Neural cell (in vitro differentiated cells): ENCODE results near the gene RUBCN. TPM values are rescaled to one million over a fixed set of nuclear protein-coding genes. Genes with fewer than 3 reads are reported as not detected.
"Not testable (repeated sequence)": the region's sequence is repeated elsewhere in the genome, so short reads cannot be mapped to it uniquely, and the experiment has no call there.

Experiments used
- H2AFZ ChIP-seq: fragments of 200-600, 300-800 bp; sonication (generic), shearing (Covaris generic); 2 replicates; pipeline ENCODE4 v1.6.0; 2014; ENCODE audit warnings: low read depth, mild to moderate bottlenecking, antibody characterized with exemption, low read length, moderate library complexity
- H3F3A ChIP-seq: fragments of 200-600 bp; shearing (Covaris generic); 2 replicates; pipeline ENCODE4 v1.6.1; 2016; ENCODE audit warnings: mild to moderate bottlenecking, moderate library complexity, mixed read lengths, antibody characterized with exemption, low read length; ENCODE audit not compliant: insufficient read depth, poor library complexity, severe bottlenecking
- H3K27ac ChIP-seq: fragments of 200-600, 300-800 bp; sonication (generic), shearing (Covaris generic); 2 replicates; pipeline ENCODE4 v1.5.1; 2014; ENCODE audit warnings: mild to moderate bottlenecking, low read length, moderate library complexity
- H3K27me3 ChIP-seq: fragments of 300-800, 200-600 bp; sonication (generic), shearing (Covaris generic); 2 replicates; pipeline ENCODE4 v1.6.0; 2014; ENCODE audit warnings: mild to moderate bottlenecking, low read depth, low read length, moderate library complexity; ENCODE audit not compliant: insufficient read depth
- H3K36me3 ChIP-seq: fragments of 300-800, 200-600 bp; sonication (generic), shearing (Covaris generic); 2 replicates; pipeline ENCODE4 v1.5.1; 2014; ENCODE audit warnings: mild to moderate bottlenecking, antibody characterized with exemption, low read length, moderate library complexity; ENCODE audit not compliant: insufficient read depth
- H3K4me2 ChIP-seq: fragments of 300-800, 200-600 bp; sonication (generic), shearing (Covaris generic); 2 replicates; pipeline ENCODE4 v1.6.0; 2014; ENCODE audit warnings: mild to moderate bottlenecking, low read length
- H3K4me3 ChIP-seq: fragments of 300-800, 200-600 bp; sonication (generic), shearing (Covaris generic); 2 replicates; pipeline ENCODE4 v1.5.1; 2014; ENCODE audit warnings: mild to moderate bottlenecking, low read length, moderate library complexity
- H3K79me2 ChIP-seq: fragments of 200-600 bp; shearing (Covaris generic); replicated peaks from 2 replicates; pipeline ENCODE4 v1.6.0; 2014; ENCODE audit warnings: mild to moderate bottlenecking, low read length, moderate library complexity; ENCODE audit not compliant: insufficient read depth
- H3K9ac ChIP-seq: fragments of 300-800, 200-600 bp; sonication (generic), shearing (Covaris generic); 2 replicates; pipeline ENCODE4 v1.6.1; 2016; ENCODE audit warnings: mild to moderate bottlenecking, low read length, mixed read lengths
- H3K9me2 ChIP-seq: fragments of 200-600 bp; shearing (Covaris generic); 2 replicates; pipeline ENCODE4 v1.6.1; 2016; ENCODE audit warnings: mild to moderate bottlenecking, low read length, mixed read lengths; ENCODE audit not compliant: insufficient read depth
- H3K9me3 ChIP-seq: fragments of 200-600, 300-800 bp; sonication (generic), shearing (Covaris generic); 2 replicates; pipeline ENCODE4 v1.6.1; 2016; ENCODE audit warnings: mild to moderate bottlenecking, mixed run types, low read length, moderate library complexity, mixed read lengths
- H4K20me1 ChIP-seq: fragments of 200-600 bp; shearing (Covaris generic); 2 replicates; pipeline ENCODE4 v1.6.1; 2016; ENCODE audit warnings: mild to moderate bottlenecking, mixed run types; ENCODE audit not compliant: insufficient read depth
- EP300 ChIP-seq: fragments of 450-650 bp; conservative IDR thresholded peaks from 2 replicates; pipeline ENCODE4 v1.6.1; 2014; ENCODE audit warnings: antibody characterized with exemption, mild to moderate bottlenecking, moderate library complexity; ENCODE audit not compliant: poor library complexity, severe bottlenecking
- EZH2 ChIP-seq: fragments of 200-600, 300-800 bp; shearing (Covaris generic), sonication (generic); IDR thresholded peaks from 2 replicates; pipeline ENCODE4 v1.6.1; 2014; ENCODE audit warnings: antibody characterized with exemption, low read length, borderline replicate concordance, mild to moderate bottlenecking; ENCODE audit not compliant: insufficient read depth, poor library complexity, severe bottlenecking
- MXI1 ChIP-seq: fragments of 450-650 bp; conservative IDR thresholded peaks from 2 replicates; pipeline ENCODE4 v1.6.1; 2014; ENCODE audit warnings: antibody characterized with exemption, mild to moderate bottlenecking; ENCODE audit not compliant: poor library complexity, severe bottlenecking
- POLR2AphosphoS5 ChIP-seq: IDR thresholded peaks from 2 replicates; pipeline ENCODE4 v1.6.1; 2012
- RAD21 ChIP-seq: fragments of 450-650 bp; conservative IDR thresholded peaks from 2 replicates; pipeline ENCODE4 v1.6.1; 2014; ENCODE audit warnings: antibody characterized with exemption, mild to moderate bottlenecking, moderate library complexity
- SMC3 ChIP-seq: fragments of 450-650 bp; conservative IDR thresholded peaks from 2 replicates; pipeline ENCODE4 v1.6.1; 2014; ENCODE audit warnings: antibody characterized with exemption, mild to moderate bottlenecking, moderate library complexity; ENCODE audit not compliant: poor library complexity
- TAF1 ChIP-seq: IDR thresholded peaks from 2 replicates; pipeline ENCODE4 v1.6.1; 2012; ENCODE audit warnings: low read depth
- polyA plus RNA-seq: library from polyadenylated mRNA; depleted of rRNA; stranded (reverse); fragments of >200 nt; gene quantifications from 2 replicates; pipeline ENCODE4 v1.2.3, GENCODE V29; 2014
- TF ChIP-seq, protein P1 (sequence below): fragments of 450-650 bp; IDR thresholded peaks from 2 replicates; pipeline ENCODE4 v1.5.1; 2014; ENCODE audit warnings: antibody characterized with exemption, mild to moderate bottlenecking, moderate library complexity; ENCODE audit not compliant: poor library complexity, severe bottlenecking
- TF ChIP-seq, protein P2 (sequence below): IDR thresholded peaks from 2 replicates; pipeline ENCODE4 v1.6.1; 2012; ENCODE audit warnings: borderline replicate concordance

Gene RUBCN
- polyA plus RNA-seq, 1 donor from 2014 or later = 16.1 TPM

DNA sequence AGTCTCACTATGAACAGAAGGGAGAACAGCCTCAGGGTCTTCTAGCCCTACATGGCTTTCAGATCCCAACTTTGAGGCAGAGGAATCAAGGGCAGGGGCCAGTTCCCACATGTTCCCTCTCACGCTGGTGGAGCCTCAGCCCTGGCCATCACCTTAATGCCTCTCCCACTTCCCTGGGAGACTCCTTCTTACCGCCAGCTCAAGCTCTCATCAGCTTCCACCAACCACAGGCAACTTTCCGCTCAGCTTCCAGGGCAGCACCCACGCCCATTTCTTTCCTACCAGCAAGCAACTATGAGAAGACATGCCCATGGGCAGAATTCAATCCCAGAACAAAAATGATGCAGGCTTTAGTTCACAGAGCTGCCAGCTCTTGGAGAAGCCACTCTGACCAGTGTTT is 63.5 kb downstream of the RUBCN start:
- Histone ChIP-seq H3K79me2 (no peaks in the 10 kb centered on the region), H3K27ac (no peak overlapping the region), H3K27me3 (no peaks in the 10 kb centered on the region), H3F3A (no peaks in the 10 kb centered on the region), H3K9me2 (no peaks in the 10 kb centered on the region), H4K20me1 (no peaks in the 10 kb centered on the region), H3K9ac (no peak overlapping the region), H2AFZ (no peak overlapping the region), H3K9me3 (no peaks in the 10 kb centered on the region), H3K4me2 (no peak overlapping the region), H3K36me3 (no peaks in the 10 kb centered on the region), H3K4me3 (no peak overlapping the region)
- TF ChIP-seq EZH2 (no peak), EP300 (no peak), MXI1 (no peak), RAD21 (no peak), TAF1 (no peak), POLR2AphosphoS5 (no peak), SMC3 (no peak)
- TF ChIP-seq, protein P1, sequence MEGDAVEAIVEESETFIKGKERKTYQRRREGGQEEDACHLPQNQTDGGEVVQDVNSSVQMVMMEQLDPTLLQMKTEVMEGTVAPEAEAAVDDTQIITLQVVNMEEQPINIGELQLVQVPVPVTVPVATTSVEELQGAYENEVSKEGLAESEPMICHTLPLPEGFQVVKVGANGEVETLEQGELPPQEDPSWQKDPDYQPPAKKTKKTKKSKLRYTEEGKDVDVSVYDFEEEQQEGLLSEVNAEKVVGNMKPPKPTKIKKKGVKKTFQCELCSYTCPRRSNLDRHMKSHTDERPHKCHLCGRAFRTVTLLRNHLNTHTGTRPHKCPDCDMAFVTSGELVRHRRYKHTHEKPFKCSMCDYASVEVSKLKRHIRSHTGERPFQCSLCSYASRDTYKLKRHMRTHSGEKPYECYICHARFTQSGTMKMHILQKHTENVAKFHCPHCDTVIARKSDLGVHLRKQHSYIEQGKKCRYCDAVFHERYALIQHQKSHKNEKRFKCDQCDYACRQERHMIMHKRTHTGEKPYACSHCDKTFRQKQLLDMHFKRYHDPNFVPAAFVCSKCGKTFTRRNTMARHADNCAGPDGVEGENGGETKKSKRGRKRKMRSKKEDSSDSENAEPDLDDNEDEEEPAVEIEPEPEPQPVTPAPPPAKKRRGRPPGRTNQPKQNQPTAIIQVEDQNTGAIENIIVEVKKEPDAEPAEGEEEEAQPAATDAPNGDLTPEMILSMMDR = no peak
- TF ChIP-seq, protein P2, sequence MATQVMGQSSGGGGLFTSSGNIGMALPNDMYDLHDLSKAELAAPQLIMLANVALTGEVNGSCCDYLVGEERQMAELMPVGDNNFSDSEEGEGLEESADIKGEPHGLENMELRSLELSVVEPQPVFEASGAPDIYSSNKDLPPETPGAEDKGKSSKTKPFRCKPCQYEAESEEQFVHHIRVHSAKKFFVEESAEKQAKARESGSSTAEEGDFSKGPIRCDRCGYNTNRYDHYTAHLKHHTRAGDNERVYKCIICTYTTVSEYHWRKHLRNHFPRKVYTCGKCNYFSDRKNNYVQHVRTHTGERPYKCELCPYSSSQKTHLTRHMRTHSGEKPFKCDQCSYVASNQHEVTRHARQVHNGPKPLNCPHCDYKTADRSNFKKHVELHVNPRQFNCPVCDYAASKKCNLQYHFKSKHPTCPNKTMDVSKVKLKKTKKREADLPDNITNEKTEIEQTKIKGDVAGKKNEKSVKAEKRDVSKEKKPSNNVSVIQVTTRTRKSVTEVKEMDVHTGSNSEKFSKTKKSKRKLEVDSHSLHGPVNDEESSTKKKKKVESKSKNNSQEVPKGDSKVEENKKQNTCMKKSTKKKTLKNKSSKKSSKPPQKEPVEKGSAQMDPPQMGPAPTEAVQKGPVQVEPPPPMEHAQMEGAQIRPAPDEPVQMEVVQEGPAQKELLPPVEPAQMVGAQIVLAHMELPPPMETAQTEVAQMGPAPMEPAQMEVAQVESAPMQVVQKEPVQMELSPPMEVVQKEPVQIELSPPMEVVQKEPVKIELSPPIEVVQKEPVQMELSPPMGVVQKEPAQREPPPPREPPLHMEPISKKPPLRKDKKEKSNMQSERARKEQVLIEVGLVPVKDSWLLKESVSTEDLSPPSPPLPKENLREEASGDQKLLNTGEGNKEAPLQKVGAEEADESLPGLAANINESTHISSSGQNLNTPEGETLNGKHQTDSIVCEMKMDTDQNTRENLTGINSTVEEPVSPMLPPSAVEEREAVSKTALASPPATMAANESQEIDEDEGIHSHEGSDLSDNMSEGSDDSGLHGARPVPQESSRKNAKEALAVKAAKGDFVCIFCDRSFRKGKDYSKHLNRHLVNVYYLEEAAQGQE = no peak

DNA sequence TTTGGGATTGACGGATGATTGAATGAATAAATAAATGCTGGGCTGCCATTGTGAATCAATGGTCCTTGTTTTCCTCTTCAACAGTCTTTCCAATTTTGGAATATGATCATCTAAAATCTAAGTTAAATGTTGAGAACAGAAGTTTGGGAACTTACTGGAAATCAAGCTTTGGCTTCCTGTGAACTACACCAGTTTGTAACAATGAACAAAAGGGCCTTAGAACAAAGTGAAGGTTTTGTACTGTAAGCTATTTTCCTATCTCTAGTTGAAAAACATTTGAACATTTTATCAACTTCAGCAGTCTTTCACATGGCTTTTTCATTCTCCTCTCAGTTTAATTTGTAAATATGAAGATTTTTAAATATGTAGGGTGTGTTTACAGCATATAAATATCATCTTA is 66.3 kb downstream of the RUBCN start:
- no peak overlapping the region for H3K4me3 ChIP-seq
- no peaks in the 10 kb centered on the region for H3K27me3 ChIP-seq
- no peak for TF ChIP-seq SMC3
- no peak overlapping the region for H3K27ac ChIP-seq
- H4K20me1 ChIP-seq = no peaks in the 10 kb centered on the region
- H3K79me2 ChIP-seq = no peaks in the 10 kb centered on the region
- H3K4me2 ChIP-seq = no peak overlapping the region
- no peaks in the 10 kb centered on the region for H3K9me3 ChIP-seq
- no peaks in the 10 kb centered on the region for H3K9me2 ChIP-seq
- H3F3A ChIP-seq = no peaks in the 10 kb centered on the region
- H3K36me3 ChIP-seq = no peaks in the 10 kb centered on the region
- H2AFZ ChIP-seq = no peak overlapping the region
- H3K9ac ChIP-seq = no peak overlapping the region

DNA sequence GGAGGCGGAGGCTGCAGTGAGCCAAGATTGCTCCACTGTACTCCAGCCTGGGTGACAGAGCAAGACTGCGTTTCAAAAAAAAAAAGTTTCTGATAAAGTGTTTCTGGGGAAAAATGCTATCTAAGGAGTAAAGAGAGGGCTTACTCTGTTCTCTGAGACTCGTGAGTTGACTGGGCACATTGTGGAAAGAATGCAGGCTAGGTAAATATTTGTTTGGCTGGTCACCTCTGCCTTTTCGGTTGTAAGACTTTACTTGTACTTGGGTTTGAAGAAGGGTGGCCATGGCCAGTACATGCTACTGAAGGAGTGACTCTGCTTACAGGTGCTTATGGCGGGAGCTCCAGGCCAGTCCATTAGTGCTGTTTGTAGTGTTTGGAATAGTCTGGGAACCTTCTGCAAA is 68.7 kb downstream of the RUBCN start:
- Histone ChIP-seq H3K79me2 (no peaks in the 10 kb centered on the region), H2AFZ (no peak overlapping the region), H3K4me2 (no peak overlapping the region), H3K27me3 (no peaks in the 10 kb centered on the region), H4K20me1 (no peaks in the 10 kb centered on the region), H3K4me3 (no peak overlapping the region), H3K36me3 (no peaks in the 10 kb centered on the region), H3K9me3 (no peaks in the 10 kb centered on the region), H3K27ac (no peak overlapping the region), H3F3A (no peaks in the 10 kb centered on the region), H3K9ac (no peak overlapping the region), H3K9me2 (no peaks in the 10 kb centered on the region)
- TF ChIP-seq EZH2 = no peak
- TF ChIP-seq POLR2AphosphoS5 = no peak
- no peak for TF ChIP-seq SMC3
- TF ChIP-seq, protein P2 = no peak
- no peak for TF ChIP-seq TAF1

DNA sequence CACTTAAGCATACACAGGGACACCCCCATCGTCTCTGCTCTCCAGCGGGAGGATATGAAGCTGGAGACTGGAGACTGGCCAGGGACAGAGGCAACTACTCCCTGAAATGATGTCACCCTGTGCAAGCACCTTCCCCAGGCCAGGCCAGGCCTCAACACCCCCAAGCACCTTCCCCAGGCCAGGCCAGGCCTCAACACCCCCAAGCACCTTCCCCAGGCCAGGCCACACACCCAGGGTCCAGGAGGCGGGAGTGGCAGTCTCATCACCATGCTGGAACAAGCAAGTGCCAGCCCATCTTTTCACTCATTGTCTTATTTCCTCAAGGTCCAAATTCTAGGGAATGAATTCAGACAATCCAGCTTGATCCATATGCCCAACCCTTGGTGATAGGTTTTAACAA is 69.4 kb downstream of the RUBCN start:
- not testable (repeated sequence) for H3K9ac ChIP-seq, H3F3A ChIP-seq, H3K9me2 ChIP-seq, H3K9me3 ChIP-seq, H3K79me2 ChIP-seq, H4K20me1 ChIP-seq, H3K4me3 ChIP-seq, H3K4me2 ChIP-seq, H3K36me3 ChIP-seq, H3K27ac ChIP-seq, H2AFZ ChIP-seq, H3K27me3 ChIP-seq
